Activated CD4-positive, alpha-beta T cell treated with anti-CD3 and anti-CD28 coated beads for 4 hours (primary cell): ENCODE results near the gene RCC2.

ENCODE experiments used
- DNase-seq, 2 donors: peaks; one replicate each; pipeline ENCODE4 v3.0.0-alpha.2; 2020

RCC2 gene

DNA sequence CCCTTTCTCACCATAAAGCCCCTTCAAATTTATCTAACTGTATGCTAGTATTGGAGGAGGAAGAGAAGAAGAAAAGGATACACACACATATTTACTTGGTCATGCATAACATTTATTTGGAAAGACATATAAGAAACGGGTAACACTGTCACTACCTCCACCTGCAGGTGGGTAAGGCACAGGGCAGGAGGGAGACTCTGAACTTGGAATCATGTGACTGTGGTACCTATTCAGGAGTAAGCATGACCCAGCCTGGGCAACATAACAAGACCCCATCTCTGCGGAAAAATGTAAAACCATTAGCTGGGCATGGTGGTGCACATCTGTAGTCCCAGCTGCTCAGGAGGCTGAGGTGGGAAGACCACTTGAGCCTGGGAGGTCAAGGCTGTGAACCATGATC is 68.9 kb downstream of the RCC2 start:
- DNase-seq = no peak

DNA sequence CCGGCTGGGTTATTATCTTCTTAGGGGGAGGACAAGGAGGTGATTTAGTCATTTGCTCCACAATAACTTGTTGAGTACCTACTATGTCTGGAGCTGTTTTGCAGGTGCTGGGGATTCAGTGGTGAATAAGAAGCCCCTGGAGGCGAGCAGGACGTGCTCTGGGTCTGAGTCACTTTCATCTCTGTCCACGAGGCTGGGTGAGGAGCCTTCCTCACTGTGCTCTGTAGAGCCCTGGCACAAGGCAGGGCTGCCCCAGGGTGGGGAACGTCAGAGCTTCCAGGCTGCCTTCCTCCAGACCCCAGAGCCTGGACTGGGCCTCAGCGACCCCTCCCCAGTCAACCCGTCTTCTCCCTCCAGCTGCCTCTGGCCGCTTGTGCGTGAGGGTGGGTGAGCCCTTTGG is 70.0 kb downstream of the RCC2 start:
- no peak for DNase-seq

DNA sequence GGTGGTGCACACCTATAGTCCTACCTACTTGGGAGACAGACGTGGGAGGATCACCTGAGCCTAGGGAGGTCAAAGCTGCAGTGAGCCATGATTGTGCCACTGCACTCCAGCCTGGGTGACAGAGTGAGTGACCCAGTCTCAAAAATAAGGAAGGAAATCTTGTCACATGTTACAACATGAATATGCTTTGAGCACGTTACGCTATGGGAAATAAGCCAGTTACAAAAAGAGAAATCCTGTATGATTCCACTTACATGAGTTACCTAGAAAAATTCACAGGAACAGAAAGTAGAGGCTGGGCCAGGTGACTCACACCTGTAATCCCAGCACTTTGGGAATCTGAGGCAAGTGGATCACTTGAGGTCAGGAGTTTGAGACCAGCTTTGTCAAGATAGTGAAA is 74.2 kb downstream of the RCC2 start:
- DNase-seq = no peak

DNA sequence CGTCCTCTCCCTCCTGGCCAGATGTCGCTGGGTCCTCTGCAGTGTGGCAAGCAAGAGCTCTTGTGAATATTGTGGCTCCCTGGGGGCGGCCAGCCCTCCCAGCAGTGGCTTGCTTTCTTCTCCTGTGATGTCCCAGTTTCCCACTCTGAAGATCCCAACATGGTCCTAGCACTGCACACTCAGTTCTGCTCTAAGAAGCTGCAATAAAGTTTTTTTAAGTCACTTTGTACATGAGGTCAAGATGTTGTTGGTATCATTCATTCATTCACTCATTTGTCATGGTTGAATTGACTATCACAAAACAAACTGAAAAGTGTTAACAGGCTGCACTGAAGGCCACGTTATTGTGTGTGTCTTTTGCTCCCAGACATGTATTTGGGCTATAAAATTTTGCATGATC is 75.7 kb downstream of the RCC2 start:
- DNase-seq = no peak

DNA sequence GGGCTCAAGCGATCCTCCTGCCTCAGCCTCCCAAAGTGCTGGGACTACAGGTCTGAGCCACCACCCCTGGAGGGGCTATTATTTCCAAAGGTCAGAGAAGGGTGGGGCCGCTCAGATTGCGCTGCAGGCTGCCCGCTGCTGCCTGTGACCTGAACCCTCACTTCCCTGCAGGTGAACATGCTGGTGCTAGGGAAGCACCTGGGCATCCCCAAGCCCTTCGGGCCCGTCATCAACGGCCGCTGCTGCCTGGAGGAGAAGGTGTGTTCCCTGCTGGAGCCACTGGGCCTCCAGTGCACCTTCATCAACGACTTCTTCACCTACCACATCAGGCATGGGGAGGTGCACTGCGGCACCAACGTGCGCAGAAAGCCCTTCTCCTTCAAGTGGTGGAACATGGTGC is 76.1 kb downstream of the RCC2 start:
- DNase-seq = no peak

DNA sequence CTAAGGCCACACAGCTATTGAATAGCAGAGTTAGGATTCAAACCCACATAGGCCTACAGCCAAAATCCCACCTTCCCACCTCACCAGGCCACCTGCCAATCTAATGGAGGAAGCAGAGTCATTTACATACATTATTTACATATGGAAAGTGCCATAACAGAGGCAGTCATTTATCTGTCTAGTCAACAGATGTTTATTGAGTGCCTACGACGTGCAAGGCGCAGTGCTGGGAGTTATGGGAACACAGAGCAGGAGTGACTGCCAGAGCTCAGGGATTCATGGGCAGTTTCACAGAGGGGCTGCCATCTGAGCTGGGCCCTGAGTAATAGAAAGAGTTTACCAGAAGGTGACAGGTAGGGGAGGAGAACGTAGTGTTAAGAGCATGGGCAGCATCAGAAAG is 77.8 kb downstream of the RCC2 start:
- DNase-seq = no peak

DNA sequence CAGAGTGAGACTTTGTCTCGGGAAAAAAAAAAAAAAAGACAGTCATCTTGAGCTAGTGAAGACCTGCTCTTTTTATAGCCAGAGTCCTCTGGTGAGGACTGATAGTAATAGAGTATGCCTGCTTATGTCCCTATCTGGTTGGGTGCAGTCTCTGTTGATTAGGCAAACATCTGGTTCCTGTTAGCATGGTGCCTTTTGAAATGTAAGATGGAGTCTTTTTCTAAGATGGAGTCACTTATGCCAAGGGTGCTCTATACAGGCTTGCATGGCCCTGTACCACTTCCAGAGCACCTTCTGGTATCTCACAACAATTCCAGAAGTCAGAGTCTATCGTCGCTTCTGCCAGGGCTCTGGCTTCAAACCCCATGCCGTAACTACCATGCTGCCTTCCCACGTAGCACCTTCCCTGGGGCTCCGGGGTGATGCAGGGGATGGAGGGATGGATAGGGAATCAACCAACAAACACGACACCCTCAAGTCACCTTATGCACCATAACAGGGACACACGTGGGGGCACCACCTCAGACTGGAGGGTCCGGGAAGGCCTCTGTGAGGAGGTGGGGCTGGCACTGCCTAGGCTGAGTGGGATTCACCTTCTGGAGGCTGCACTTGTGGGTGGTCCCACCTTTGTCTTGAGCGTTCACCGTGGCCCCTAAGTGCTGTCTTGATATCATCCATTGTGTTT is 79.1 kb downstream of the RCC2 start:
- DNase-seq = no peak

DNA sequence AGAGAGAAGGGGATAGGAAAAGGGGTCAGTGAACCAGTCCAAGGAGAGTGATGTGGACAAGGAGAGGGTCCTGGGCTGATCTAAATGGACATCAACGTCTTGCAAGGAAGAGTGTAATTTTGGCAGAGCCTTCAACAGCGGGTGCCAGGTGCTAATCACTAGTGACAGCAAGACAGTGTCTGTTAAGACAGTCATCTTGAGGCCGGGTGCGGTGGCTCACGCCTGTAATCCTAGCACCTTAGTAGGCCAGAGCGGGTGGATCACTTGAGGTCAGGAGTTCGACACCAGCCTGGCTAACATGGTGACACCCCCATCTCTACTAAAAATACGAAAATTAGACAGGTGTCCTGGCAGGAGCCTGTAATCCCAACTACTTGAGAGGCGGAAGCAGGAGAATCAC is 79.7 kb downstream of the RCC2 start:
- DNase-seq = no peak

DNA sequence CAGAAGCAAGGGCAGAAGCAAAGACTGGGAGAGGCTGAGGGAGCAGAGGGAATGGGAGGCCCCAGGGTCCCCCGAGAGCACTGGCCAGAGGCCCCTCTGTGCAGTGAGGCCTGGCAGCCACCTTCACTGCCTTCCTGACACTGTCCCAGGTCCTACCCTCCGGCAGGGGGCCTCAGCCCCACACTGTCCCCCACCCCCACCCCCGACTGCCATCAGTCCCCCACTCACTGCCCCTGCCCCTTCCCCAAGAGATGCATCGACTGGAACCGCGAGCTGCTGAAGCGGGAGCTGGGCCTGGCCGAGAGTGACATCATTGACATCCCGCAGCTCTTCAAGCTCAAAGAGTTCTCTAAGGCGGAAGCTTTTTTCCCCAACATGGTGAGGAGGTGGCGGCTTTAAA is 80.4 kb downstream of the RCC2 start:
- DNase-seq = no peak

DNA sequence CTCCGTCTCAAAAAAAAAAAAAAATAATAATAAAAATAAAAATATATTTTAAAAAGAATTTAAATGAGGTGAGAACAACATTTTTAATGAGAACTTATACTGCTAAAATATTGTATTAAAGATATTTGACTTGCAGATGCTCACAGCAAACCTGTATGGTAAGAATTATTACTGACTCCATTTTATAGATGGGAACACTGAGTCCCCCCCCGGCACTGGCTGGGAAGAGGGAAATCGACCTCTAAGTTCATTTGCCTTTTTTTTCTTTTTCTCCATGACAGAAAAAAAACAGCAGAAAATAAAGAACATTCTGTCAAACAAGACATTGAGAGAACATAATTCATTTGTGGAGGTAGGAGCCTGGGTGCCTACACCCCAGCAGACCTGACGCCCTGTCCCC is 80.9 kb downstream of the RCC2 start:
- no peak for DNase-seq
